H1 (cell line): ENCODE measurements around the gene COBLL1. TPM values are rescaled to one million over a fixed set of nuclear protein-coding genes. Genes with fewer than 3 reads are reported as not detected.

Experiments
- CTCF ChIA-PET: fragments of 300-600 bp; sonication (Branson Sonifier 250); formaldehyde crosslinking; loops from one replicate; lab custom pipeline; 2021; ENCODE audit not compliant: partially characterized antibody; lab: Charles Lee
- POLR2A ChIA-PET: fragments of 300-600 bp; sonication (Branson Sonifier 250); formaldehyde crosslinking; loops from one replicate; lab custom pipeline; 2021; ENCODE audit warnings: inconsistent platforms; ENCODE audit not compliant: partially characterized antibody; lab: Charles Lee
- DNase-seq, 2 experiments: peaks; one replicate each; pipeline versions ENCODE4 v3.0.0 to v3.0.0-alpha.2; 2010 to 2022; ENCODE audit warnings: low spot score in 2 of 2, low read depth in 1 of 2, mixed read lengths in 1 of 2
- FAIRE-seq: peaks from 2 replicates; lab custom pipeline; 2011; peaks lifted over from hg19 to GRCh38; lab: Jason Lieb, UNC
- H2AFZ ChIP-seq: 2 replicates; pipeline ENCODE4 v1.8.1; 2012; ENCODE audit warnings: low read length, inconsistent platforms
- H2AK5ac ChIP-seq: 2 replicates; pipeline ENCODE4 v1.6.1; 2013; ENCODE audit warnings: low read depth, low read length
- H2BK120ac ChIP-seq: replicated peaks from 2 replicates; pipeline ENCODE3; 2013; ENCODE audit warnings: low read depth, low read length, inconsistent platforms
- H2BK12ac ChIP-seq: 2 replicates; pipeline ENCODE4 v1.6.1; 2013; ENCODE audit warnings: low read depth, low read length
- H2BK15ac ChIP-seq: 2 replicates; pipeline ENCODE4 v1.6.1; 2013; ENCODE audit warnings: low read length
- H2BK20ac ChIP-seq: 2 replicates; pipeline ENCODE4 v1.6.1; 2013; ENCODE audit warnings: low read length
- H2BK5ac ChIP-seq: 2 replicates; pipeline ENCODE4 v1.6.1; 2013; ENCODE audit warnings: low read depth, low read length
- H3K14ac ChIP-seq: 2 replicates; pipeline ENCODE4 v1.6.1; 2013; ENCODE audit warnings: inconsistent platforms; ENCODE audit not compliant: insufficient read length
- H3K18ac ChIP-seq: 2 replicates; pipeline ENCODE4 v1.6.1; 2013; ENCODE audit warnings: low read length; ENCODE audit errors: extremely low read depth
- H3K23ac ChIP-seq: 2 replicates; pipeline ENCODE4 v1.6.1; 2013; ENCODE audit warnings: inconsistent platforms; ENCODE audit not compliant: insufficient read length
- H3K23me2 ChIP-seq: 2 replicates; pipeline ENCODE4 v1.6.1; 2013; ENCODE audit warnings: low read depth, low read length
- H3K27ac ChIP-seq: 2 replicates; pipeline ENCODE4 v1.6.1; 2011; ENCODE audit warnings: low read depth, low read length, inconsistent platforms
- H3K27me3 ChIP-seq, 4 experiments: replicated peaks in 1 of 4; 1 replicate in 1 of 4; 2 replicates in 3 of 4; pipeline versions ENCODE4 v1.6.1 to v1.8.1; 2011 to 2013; ENCODE audit warnings: low read length in 3 of 4, mild to moderate bottlenecking in 3 of 4, inconsistent platforms in 2 of 4, mixed read lengths in 2 of 4, moderate library complexity in 1 of 4; ENCODE audit not compliant: control insufficient read depth in 3 of 4, insufficient read depth in 3 of 4; ENCODE audit errors: extremely low read depth in 1 of 4
- H3K36me3 ChIP-seq, 4 experiments: 2 replicates each; pipeline versions ENCODE4 v1.6.1 to v1.8.1; 2011 to 2013; ENCODE audit warnings: mild to moderate bottlenecking in 4 of 4, low read length in 3 of 4, moderate library complexity in 2 of 4, control low read depth in 1 of 4, inconsistent platforms in 1 of 4; ENCODE audit not compliant: insufficient read depth in 4 of 4, control insufficient read depth in 2 of 4
- H3K4ac ChIP-seq: replicated peaks from 2 replicates; pipeline ENCODE3; 2013; ENCODE audit warnings: low read length, low read depth, mixed read lengths, inconsistent platforms; ENCODE audit not compliant: insufficient read length
- H3K4me1 ChIP-seq, 4 experiments: replicated peaks in 1 of 4; 1 replicate in 1 of 4; 2 replicates in 3 of 4; pipeline versions ENCODE4 v1.6.1 to v1.8.1; 2011 to 2013; ENCODE audit warnings: low read length in 3 of 4, inconsistent platforms in 2 of 4, mixed read lengths in 1 of 4; ENCODE audit not compliant: insufficient read depth in 4 of 4, control insufficient read depth in 3 of 4
- H3K4me2 ChIP-seq, 2 experiments: 2 replicates each; pipeline versions ENCODE4 v1.6.1 to v1.8.1; 2011 to 2013; ENCODE audit warnings: low read depth in 2 of 2, low read length in 2 of 2, control low read depth in 1 of 2, inconsistent platforms in 1 of 2, mild to moderate bottlenecking in 1 of 2; ENCODE audit not compliant: insufficient read depth in 1 of 2
- H3K4me3 ChIP-seq, 4 experiments: fragments of 200-600, 300-600 bp in 1 of 4; sonication (generic), shearing (Covaris generic), sonication (Bioruptor Twin) in 1 of 4; 2 replicates each; pipeline versions ENCODE4 v1.5.1 to v1.8.1; 2011 to 2016; ENCODE audit warnings: low read length in 4 of 4, low read depth in 3 of 4, control low read depth in 2 of 4, inconsistent platforms in 2 of 4, mild to moderate bottlenecking in 2 of 4, mixed read lengths in 1 of 4, moderate library complexity in 1 of 4; ENCODE audit not compliant: insufficient read depth in 2 of 4; ENCODE audit errors: extremely low read depth in 1 of 4
- H3K56ac ChIP-seq: replicated peaks from 2 replicates; pipeline ENCODE3; 2013; ENCODE audit warnings: low read depth, mild to moderate bottlenecking, mixed read lengths, low read length, inconsistent platforms; ENCODE audit not compliant: insufficient read length
- H3K79me1 ChIP-seq: 2 replicates; pipeline ENCODE4 v1.6.1; 2013; ENCODE audit warnings: low read depth, low read length, control low read depth
- H3K79me2 ChIP-seq, 2 experiments: 2 replicates each; pipeline versions ENCODE4 v1.6.1 to v1.8.1; 2012 to 2013; ENCODE audit warnings: low read length in 2 of 2, mild to moderate bottlenecking in 2 of 2, inconsistent platforms in 1 of 2; ENCODE audit not compliant: insufficient read depth in 2 of 2, control insufficient read depth in 1 of 2
- H3K9ac ChIP-seq, 4 experiments: replicated peaks in 1 of 4; 1 replicate in 1 of 4; 2 replicates in 3 of 4; pipeline versions ENCODE4 v1.6.1 to v1.8.1; 2011 to 2013; ENCODE audit warnings: low read depth in 3 of 4, low read length in 3 of 4, control low read depth in 2 of 4, mild to moderate bottlenecking in 2 of 4, moderate library complexity in 2 of 4, inconsistent platforms in 1 of 4; ENCODE audit errors: extremely low read depth in 1 of 4
- H3K9me3 ChIP-seq, 2 experiments: 2 replicates each; pipeline versions ENCODE4 v1.6.1 to v1.8.1; 2012 to 2013; ENCODE audit warnings: mild to moderate bottlenecking in 2 of 2, moderate library complexity in 2 of 2, control low read depth in 1 of 2, inconsistent platforms in 1 of 2, low read depth in 1 of 2, low read length in 1 of 2, mixed read lengths in 1 of 2; ENCODE audit not compliant: insufficient read depth in 2 of 2
- H4K20me1 ChIP-seq, 2 experiments: replicated peaks in 1 of 2; 2 replicates each; pipeline versions ENCODE3 to v1.8.1; 2011 to 2013; ENCODE audit warnings: inconsistent platforms in 2 of 2, low read length in 2 of 2, mild to moderate bottlenecking in 1 of 2; ENCODE audit not compliant: insufficient read depth in 2 of 2, control insufficient read depth in 1 of 2
- H4K5ac ChIP-seq: 2 replicates; pipeline ENCODE4 v1.6.1; 2013; ENCODE audit warnings: low read length, low read depth, mixed read lengths, inconsistent platforms; ENCODE audit not compliant: insufficient read length
- H4K8ac ChIP-seq: 2 replicates; pipeline ENCODE4 v1.8.0; 2013; ENCODE audit warnings: mild to moderate bottlenecking, moderate library complexity, low read length, inconsistent platforms; ENCODE audit not compliant: insufficient read depth; ENCODE audit errors: extremely low read depth
- H4K91ac ChIP-seq: replicated peaks from 2 replicates; pipeline ENCODE3; 2013; ENCODE audit warnings: low read length, mixed read lengths, inconsistent platforms; ENCODE audit not compliant: insufficient read length
- ATF3 ChIP-seq: IDR thresholded peaks from 2 replicates; pipeline ENCODE4 v1.6.1; 2011; ENCODE audit warnings: low read depth, mild to moderate bottlenecking, low read length; ENCODE audit not compliant: insufficient read depth
- BCL11A ChIP-seq, 2 experiments: IDR thresholded peaks; one replicate each; pipeline ENCODE4 v1.6.1; 2011; ENCODE audit warnings: low read depth in 2 of 2, low read length in 2 of 2, mild to moderate bottlenecking in 2 of 2
- HDAC6 ChIP-seq: IDR thresholded peaks from one replicate; pipeline ENCODE4 v1.7.1; 2012; ENCODE audit warnings: low read depth, mild to moderate bottlenecking, inconsistent platforms, low read length, moderate library complexity
- JUND ChIP-seq: IDR thresholded peaks from 2 replicates; pipeline ENCODE4 v1.6.1; 2011; ENCODE audit warnings: mild to moderate bottlenecking, improper control_type of control experiment, low read length
- KDM1A ChIP-seq: fragments of 200-600, 300-600 bp; sonication (generic); IDR thresholded peaks from 2 replicates; pipeline ENCODE4 v1.7.1; 2016; ENCODE audit warnings: mild to moderate bottlenecking, low read length, borderline replicate concordance
- KDM4A ChIP-seq: IDR thresholded peaks from one replicate; pipeline ENCODE4 v1.7.1; 2012; ENCODE audit warnings: low read depth, mild to moderate bottlenecking, moderate library complexity, low read length, inconsistent platforms; ENCODE audit not compliant: severe bottlenecking
- PHF8 ChIP-seq: fragments of 200-600 bp; sonication (generic); conservative IDR thresholded peaks from 2 replicates; pipeline ENCODE4 v1.7.1; 2012; ENCODE audit warnings: low read depth, mild to moderate bottlenecking, inconsistent platforms, low read length, moderate library complexity
- RBBP5 ChIP-seq: IDR thresholded peaks from 2 replicates; pipeline ENCODE4 v1.7.1; 2012; ENCODE audit warnings: low read depth, mild to moderate bottlenecking, inconsistent platforms, low read length, moderate library complexity, borderline replicate concordance
- RXRA ChIP-seq: IDR thresholded peaks from 2 replicates; pipeline ENCODE4 v1.6.1; 2011; ENCODE audit warnings: low read depth, mild to moderate bottlenecking, low read length, moderate library complexity; ENCODE audit not compliant: insufficient read depth
- USF2 ChIP-seq: IDR thresholded peaks from 2 replicates; pipeline ENCODE4 v1.6.1; 2011; ENCODE audit warnings: low read length, improper control_type of control experiment
- YY1 ChIP-seq: IDR thresholded peaks from 2 replicates; pipeline ENCODE4 v1.6.1; 2011; ENCODE audit warnings: low read depth, mild to moderate bottlenecking, low read length
- WGBS, 2 experiments: shearing (Covaris generic) in 1 of 2; methylation state at CpG; one replicate each; pipeline versions ENCODE4 v1.1.6 to v1.1.7; 2013 to 2015; ENCODE audit warnings: low lambda C conversion rate in 2 of 2, mixed read lengths in 2 of 2, inconsistent platforms in 1 of 2, low coverage in 1 of 2, missing lambda C conversion rate in 1 of 2; ENCODE audit not compliant: insufficient replicate concordance in 2 of 2, insufficient coverage in 1 of 2, insufficient read length in 1 of 2; ENCODE audit errors: extremely low coverage in 1 of 2, missing lambda C conversion rate in 1 of 2; 5-methylcytosine and 5-hydroxymethylcytosine counted together
- polyA plus RNA-seq, 7 experiments: library from polyadenylated mRNA; depleted of rRNA in 3 of 7; stranded (reverse) in 5 of 7; unstranded in 2 of 7; fragments of >200 nt in 5 of 7; fragments of 200-250 nt in 2 of 7; gene quantifications; 1 replicate in 5 of 7; 2 replicates in 1 of 7; 4 replicates in 1 of 7; pipeline versions ENCODE4 v1.2.1 to v1.2.3, GENCODE V29; 2011 to 2013; ENCODE audit warnings: missing spikeins in 2 of 7, mixed read lengths in 2 of 7
- total RNA-seq: library from RNA; stranded (reverse); fragmentation: NEBNext Ultra II Directional; extraction: Animal tissue kit (Norgen Biotek cat#: 25700); gene quantifications from 2 replicates; pipeline ENCODE4 v1.2.1, GENCODE V29; 2021

Gene COBLL1
- total and polyA plus RNA-seq, 2 of the 8 experiments (the other 6 are each of a cell fraction or from before 2014, with no cell fraction given): 2.2 to 6.2 TPM

GRCh38 chr2:164700390-164700789 lies 141.2 kb downstream of the COBLL1 start:
- H2BK12ac ChIP-seq: no peak overlapping the region
- H3K23me2 ChIP-seq: no peaks in the 10 kb centered on the region
- H4K20me1 ChIP-seq: no peaks in the 10 kb centered on the region
- POLR2A ChIA-PET: no interaction called here
- H3K56ac ChIP-seq: no peak overlapping the region
- H3K18ac ChIP-seq: no peak overlapping the region
- H2BK5ac ChIP-seq: no peak overlapping the region
- H3K23ac ChIP-seq: no peak overlapping the region
- no peak overlapping the region for H3K14ac ChIP-seq
- TF ChIP-seq KDM4A (no peak), USF2 (no peak), YY1 (no peak), BCL11A (IDR thresholded peaks at IDR 0.05; ENCODE audit: low read depth in 2 of 2, low read length in 2 of 2) (no peak), RXRA (no peak), KDM1A (no peak), RBBP5 (no peak), ATF3 (no peak), PHF8 (no peak), HDAC6 (no peak), JUND (no peak)
- 88% methylated on average over 2 of the region's 2 CpGs; no CpG with 5 or more reads in 1 of the 2 experiments for WGBS, 2 experiments
- no peaks in the 10 kb centered on the region for H3K79me2 ChIP-seq
- H3K4me3 ChIP-seq: no peak overlapping the region
- no peaks in the 10 kb centered on the region for H3K27me3 ChIP-seq
- H3K9me3 ChIP-seq: no peaks in the 10 kb centered on the region
- H2BK120ac ChIP-seq: no peak overlapping the region
- H4K5ac ChIP-seq: no peak overlapping the region
- DNase-seq (no peak), FAIRE-seq (no peak)
- H3K4ac ChIP-seq: no peak overlapping the region
- no peak overlapping the region for H2AFZ ChIP-seq
- no peak overlapping the region for H3K4me2 ChIP-seq
- no peaks in the 10 kb centered on the region for H3K4me1 ChIP-seq
- no peak overlapping the region for H2AK5ac ChIP-seq
- no peak overlapping the region for H3K27ac ChIP-seq
- H2BK20ac ChIP-seq: no peak overlapping the region
- no peak overlapping the region for H2BK15ac ChIP-seq
- CTCF ChIA-PET: interaction anchor here (0.5 to 1.9 kb wide), 3 partner anchors 9 to 653 kb away, joined by 3 to 6 read pairs (median 4); no protein-coding TSS in a partner anchor
- H4K8ac ChIP-seq: no peak overlapping the region
- H4K91ac ChIP-seq: no peak overlapping the region
- H3K9ac ChIP-seq: no peak overlapping the region
- no peaks in the 10 kb centered on the region for H3K79me1 ChIP-seq
- no peaks in the 10 kb centered on the region for H3K36me3 ChIP-seq
